Large intestine (tissue), 3 donors: ENCODE results near the gene TIMP4. TPM values are rescaled to one million over a fixed set of nuclear protein-coding genes. Genes with fewer than 3 reads are reported as not detected.

Experiments used
- DNase-seq, 2 donors: peaks; one replicate each; pipeline versions ENCODE4 v3.0.0 to v3.0.0-alpha.2; 2013
- H3K27ac ChIP-seq: one replicate; pipeline ENCODE4 v1.5.1; 2013; ENCODE audit warnings: low read length
- H3K27me3 ChIP-seq: 2 replicates; pipeline ENCODE4 v1.6.1; 2013; ENCODE audit warnings: low read length; ENCODE audit not compliant: control insufficient read depth, insufficient read depth
- H3K36me3 ChIP-seq: 2 replicates; pipeline ENCODE4 v1.6.1; 2013; ENCODE audit warnings: low read length; ENCODE audit not compliant: control insufficient read depth, insufficient read depth
- H3K4me1 ChIP-seq: one replicate; pipeline ENCODE4 v1.6.1; 2013; ENCODE audit warnings: low read length; ENCODE audit not compliant: control insufficient read depth, insufficient read depth
- H3K4me3 ChIP-seq: one replicate; pipeline ENCODE4 v1.5.1; 2013; ENCODE audit warnings: low read length
- H3K9me3 ChIP-seq: one replicate; pipeline ENCODE4 v1.6.1; 2013; ENCODE audit warnings: mild to moderate bottlenecking, low read depth, low read length, moderate library complexity; ENCODE audit not compliant: control insufficient read depth
- WGBS: methylation state at CpG from one replicate; pipeline ENCODE4 v1.1.5; 2013; ENCODE audit warnings: low lambda C conversion rate; ENCODE audit not compliant: insufficient coverage; 5-methylcytosine and 5-hydroxymethylcytosine counted together
- polyA plus RNA-seq: library from polyadenylated mRNA; unstranded; fragments of 120-200 nt; gene quantifications from one replicate; pipeline ENCODE4 v1.2.1, GENCODE V29; 2013

The TIMP4 gene
- polyA plus RNA-seq, 1 donor, result 0.91 TPM

GRCh38 chr3:12186046-12186445 is 27.3 kb upstream of the TIMP4 start:
- no peak for DNase-seq
- H3K4me3 ChIP-seq, result no peak overlapping the region
- H3K36me3 ChIP-seq, result no peaks in the 10 kb centered on the region
- no CpG with 5 or more reads among the region's 4 CpGs for WGBS
- H3K9me3 ChIP-seq, result no peaks in the 10 kb centered on the region
- H3K27ac ChIP-seq, result no peak overlapping the region
- H3K4me1 ChIP-seq, result peaks cover 8% of the 10 kb centered on the region
- no peaks in the 10 kb centered on the region for H3K27me3 ChIP-seq

GRCh38 chr3:12185172-12185710 is 26.5 kb upstream of the TIMP4 start:
- DNase-seq, result no peak
- no CpG with 5 or more reads among the region's 5 CpGs for WGBS
- H3K36me3 ChIP-seq, result no peaks in the 10 kb centered on the region
- H3K4me1 ChIP-seq, result peaks cover 8% of the 10 kb centered on the region
- H3K4me3 ChIP-seq, result no peak overlapping the region
- no peaks in the 10 kb centered on the region for H3K9me3 ChIP-seq
- no peaks in the 10 kb centered on the region for H3K27me3 ChIP-seq
- H3K27ac ChIP-seq, result no peak overlapping the region

GRCh38 chr3:12184541-12184940 is 25.8 kb upstream of the TIMP4 start:
- Histone ChIP-seq H3K27ac (no peak overlapping the region), H3K4me3 (no peak overlapping the region), H3K36me3 (no peaks in the 10 kb centered on the region), H3K4me1 (peaks cover 8% of the 10 kb centered on the region), H3K9me3 (no peaks in the 10 kb centered on the region), H3K27me3 (no peaks in the 10 kb centered on the region)
- no CpG with 5 or more reads among the region's 5 CpGs for WGBS
- DNase-seq, result no peak

- H3K4me1 ChIP-seq, result peaks cover 3% of the 10 kb centered on the region
- DNase-seq, result no peak
- H3K9me3 ChIP-seq, result no peaks in the 10 kb centered on the region
- H3K27ac ChIP-seq, result no peak overlapping the region
- H3K27me3 ChIP-seq, result no peaks in the 10 kb centered on the region
- H3K36me3 ChIP-seq, result no peaks in the 10 kb centered on the region
- H3K4me3 ChIP-seq, result no peak overlapping the region
- WGBS, result no CpG with 5 or more reads among the region's 16 CpGs
These were observed 24.2 kb upstream of the TIMP4 start for GRCh38 chr3:12182687-12183441.

GRCh38 chr3:12181806-12182205 is 23.1 kb upstream of the TIMP4 start:
- H3K4me3 ChIP-seq, result no peak overlapping the region
- no peak overlapping the region for H3K27ac ChIP-seq
- no peaks in the 10 kb centered on the region for H3K4me1 ChIP-seq
- H3K9me3 ChIP-seq, result no peaks in the 10 kb centered on the region
- no peaks in the 10 kb centered on the region for H3K36me3 ChIP-seq
- no peaks in the 10 kb centered on the region for H3K27me3 ChIP-seq
- DNase-seq, result no peak
- WGBS, result no CpG with 5 or more reads among the region's 2 CpGs

GRCh38 chr3:12181301-12181700 is 22.6 kb upstream of the TIMP4 start:
- Histone ChIP-seq H3K4me1 (no peaks in the 10 kb centered on the region), H3K36me3 (no peaks in the 10 kb centered on the region), H3K27ac (no peak overlapping the region), H3K4me3 (no peak overlapping the region), H3K27me3 (no peaks in the 10 kb centered on the region), H3K9me3 (no peaks in the 10 kb centered on the region)
- DNase-seq, result no peak
- WGBS, result 91% methylated on average over 1 of the region's 4 CpGs

GRCh38 chr3:12180631-12181030 is 21.9 kb upstream of the TIMP4 start:
- DNase-seq, result no peak
- 88% methylated on average over 1 of the region's 5 CpGs for WGBS
- no peaks in the 10 kb centered on the region for H3K36me3 ChIP-seq
- H3K4me3 ChIP-seq, result no peak overlapping the region
- no peaks in the 10 kb centered on the region for H3K4me1 ChIP-seq
- no peaks in the 10 kb centered on the region for H3K27me3 ChIP-seq
- H3K27ac ChIP-seq, result no peak overlapping the region
- no peaks in the 10 kb centered on the region for H3K9me3 ChIP-seq

- H3K36me3 ChIP-seq, result no peaks in the 10 kb centered on the region
- no peaks in the 10 kb centered on the region for H3K27me3 ChIP-seq
- no peak overlapping the region for H3K27ac ChIP-seq
- WGBS, result 100% methylated on average over 1 of the region's 6 CpGs
- no peaks in the 10 kb centered on the region for H3K9me3 ChIP-seq
- H3K4me3 ChIP-seq, result no peak overlapping the region
- DNase-seq, result no peak
- H3K4me1 ChIP-seq, result no peaks in the 10 kb centered on the region
These were observed 21.5 kb upstream of the TIMP4 start for GRCh38 chr3:12180218-12180617.

- no peaks in the 10 kb centered on the region for H3K36me3 ChIP-seq
- no peaks in the 10 kb centered on the region for H3K9me3 ChIP-seq
- H3K27ac ChIP-seq, result no peak overlapping the region
- H3K27me3 ChIP-seq, result no peaks in the 10 kb centered on the region
- no CpG with 5 or more reads among the region's 1 CpG for WGBS
- no peaks in the 10 kb centered on the region for H3K4me1 ChIP-seq
- no peak for DNase-seq
- no peak overlapping the region for H3K4me3 ChIP-seq
These were observed 20.7 kb upstream of the TIMP4 start for GRCh38 chr3:12179441-12179840.

GRCh38 chr3:12178091-12178820 is 19.5 kb upstream of the TIMP4 start:
- WGBS, result no CpG with 5 or more reads among the region's 6 CpGs
- Histone ChIP-seq H3K27me3 (no peaks in the 10 kb centered on the region), H3K4me3 (no peak overlapping the region), H3K9me3 (no peaks in the 10 kb centered on the region), H3K36me3 (no peaks in the 10 kb centered on the region), H3K27ac (no peak overlapping the region), H3K4me1 (no peaks in the 10 kb centered on the region)
- no peak for DNase-seq
